ENCODE measurements around the gene LTBP3. TPM values are rescaled to one million over a fixed set of nuclear protein-coding genes. Genes with fewer than 3 reads are reported as not detected.

LTBP3 gene
- polyA plus RNA-seq, 10 donors: 104 to 189 (median 128) TPM

- DNase-seq: no peak
Observed at GRCh38 chr11:65554842-65555430, 3.2 kb downstream of the LTBP3 start.

- DNase-seq: no peak
Observed at GRCh38 chr11:65554057-65554818, 3.9 kb downstream of the LTBP3 start.

GRCh38 chr11:65553301-65554001 lies 4.7 kb downstream of the LTBP3 start:
- no peak for DNase-seq

- DNase-seq: no peak
Observed at GRCh38 chr11:65552388-65552951, 5.7 kb downstream of the LTBP3 start.

- peak in 1 of 3 donors; percentile 52 for DNase-seq
Observed at GRCh38 chr11:65551572-65552387, 6.4 kb downstream of the LTBP3 start.

- no peak for DNase-seq
Observed at GRCh38 chr11:65549096-65549495, 9.1 kb downstream of the LTBP3 start.

GRCh38 chr11:65548395-65548794 lies 9.8 kb downstream of the LTBP3 start:
- no peak for DNase-seq

- DNase-seq: no peak
Observed at GRCh38 chr11:65547446-65548125, 10.6 kb downstream of the LTBP3 start.

- DNase-seq: peak in 1 of 3 donors; percentile 52
Observed at GRCh38 chr11:65546217-65546958, 11.8 kb downstream of the LTBP3 start.

GRCh38 chr11:65545853-65546216 lies 12.3 kb downstream of the LTBP3 start:
- DNase-seq: no peak

- no peak for DNase-seq
Observed at GRCh38 chr11:65542738-65543390, 15.3 kb downstream of the LTBP3 start.

GRCh38 chr11:65541093-65541982 lies 16.8 kb downstream of the LTBP3 start:
- DNase-seq: no peak

GRCh38 chr11:65540290-65541092 lies 17.7 kb downstream of the LTBP3 start:
- peak; percentile 77 to 95 (median 88) for DNase-seq

- no peak for DNase-seq
Observed at GRCh38 chr11:65539744-65540289, 18.3 kb downstream of the LTBP3 start.

GRCh38 chr11:65538915-65539743 lies 19.0 kb downstream of the LTBP3 start:
- DNase-seq: peak in 1 of 3 donors; percentile 43

GRCh38 chr11:65538232-65538914 lies 19.8 kb downstream of the LTBP3 start:
- peak in 1 of 3 donors; percentile 40 for DNase-seq

Data from muscle of back (tissue), 11 donors.